ENCODE measurements around the gene IQGAP3.
A peak's percentile ranks its signal among the peaks of the same experiment; 100 is the strongest.

Gene IQGAP3

GRCh38 chr1:156484480-156485058 lies 87.8 kb downstream of the IQGAP3 start:
- no peak for DNase-seq (ENCODE audit: low read depth, low spot score)
- POLR2A ChIA-PET = no interaction called here
- TF ChIP-seq, protein P1, sequence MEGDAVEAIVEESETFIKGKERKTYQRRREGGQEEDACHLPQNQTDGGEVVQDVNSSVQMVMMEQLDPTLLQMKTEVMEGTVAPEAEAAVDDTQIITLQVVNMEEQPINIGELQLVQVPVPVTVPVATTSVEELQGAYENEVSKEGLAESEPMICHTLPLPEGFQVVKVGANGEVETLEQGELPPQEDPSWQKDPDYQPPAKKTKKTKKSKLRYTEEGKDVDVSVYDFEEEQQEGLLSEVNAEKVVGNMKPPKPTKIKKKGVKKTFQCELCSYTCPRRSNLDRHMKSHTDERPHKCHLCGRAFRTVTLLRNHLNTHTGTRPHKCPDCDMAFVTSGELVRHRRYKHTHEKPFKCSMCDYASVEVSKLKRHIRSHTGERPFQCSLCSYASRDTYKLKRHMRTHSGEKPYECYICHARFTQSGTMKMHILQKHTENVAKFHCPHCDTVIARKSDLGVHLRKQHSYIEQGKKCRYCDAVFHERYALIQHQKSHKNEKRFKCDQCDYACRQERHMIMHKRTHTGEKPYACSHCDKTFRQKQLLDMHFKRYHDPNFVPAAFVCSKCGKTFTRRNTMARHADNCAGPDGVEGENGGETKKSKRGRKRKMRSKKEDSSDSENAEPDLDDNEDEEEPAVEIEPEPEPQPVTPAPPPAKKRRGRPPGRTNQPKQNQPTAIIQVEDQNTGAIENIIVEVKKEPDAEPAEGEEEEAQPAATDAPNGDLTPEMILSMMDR (IDR thresholded peaks at IDR 0.05; ENCODE audit: insufficient read depth, low read length, missing control alignments) = no peak
- H3K4me3 ChIP-seq (ENCODE audit: low read depth, low read length) = no peak overlapping the region
- CTCF ChIA-PET = interaction anchor here (1.3 to 14.8 kb wide), 8 partner anchors 8 to 143 kb away, joined by 3 to 270 read pairs (median 6); partner anchors contain the start of gene MEF2D

DNA sequence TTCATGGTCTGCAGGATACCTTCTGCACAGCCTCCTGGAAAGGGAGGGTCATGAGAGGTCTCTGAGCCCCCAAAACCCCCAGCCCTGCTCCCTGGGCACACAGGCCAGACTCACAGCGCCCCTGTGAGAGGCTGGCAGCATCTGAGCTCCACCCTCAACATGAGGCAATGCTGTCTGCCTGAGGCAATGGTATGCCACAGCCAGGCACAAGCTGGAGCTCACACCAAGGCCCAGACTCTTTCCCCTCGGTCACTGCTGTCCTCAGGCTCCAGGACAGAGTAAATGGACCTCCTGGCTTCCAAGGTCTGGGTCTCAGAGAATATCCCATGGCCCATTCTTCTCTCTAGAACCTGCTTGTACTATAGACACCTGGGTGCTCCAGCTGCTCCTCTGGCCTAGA lies 89.0 kb downstream of the IQGAP3 start:
- POLR2A ChIA-PET = no interaction called here
- TF ChIP-seq, protein P1 (IDR thresholded peaks at IDR 0.05; ENCODE audit: insufficient read depth, low read length, missing control alignments) = no peak
- DNase-seq (ENCODE audit: low read depth, low spot score) = no peak
- H3K4me3 ChIP-seq (ENCODE audit: low read depth, low read length) = no peak overlapping the region
- CTCF ChIA-PET = interaction anchor here (1.3 to 14.8 kb wide), 3 partner anchors 14 to 125 kb away, joined by 3 to 270 read pairs (median 74); partner anchors contain the start of gene MEF2D

GRCh38 chr1:156482276-156482675 lies 90.1 kb downstream of the IQGAP3 start:
- CTCF ChIA-PET = interaction anchor here (1.3 to 14.8 kb wide), 5 partner anchors 14 to 86 kb away, joined by 3 to 270 read pairs (median 8); partner anchors contain the start of gene MEF2D
- H3K4me3 ChIP-seq (ENCODE audit: low read depth, low read length) = no peak overlapping the region
- DNase-seq (ENCODE audit: low read depth, low spot score) = no peak
- POLR2A ChIA-PET = no interaction called here
- TF ChIP-seq, protein P1 (IDR thresholded peaks at IDR 0.05; ENCODE audit: insufficient read depth, low read length, missing control alignments) = no peak

GRCh38 chr1:156481527-156481926 lies 90.8 kb downstream of the IQGAP3 start:
- ChIA-PET CTCF (interaction anchor here (0.7 to 14.8 kb wide), 16 partner anchors 13 to 127 kb away, joined by 3 to 270 read pairs (median 5); partner anchors contain the start of gene MEF2D), POLR2A (interaction anchor here (1.2 kb wide), 1 partner anchor 15 kb away, joined by 3 read pairs; no protein-coding TSS in a partner anchor)
- H3K4me3 ChIP-seq (ENCODE audit: low read depth, low read length) = no peak overlapping the region

DNA sequence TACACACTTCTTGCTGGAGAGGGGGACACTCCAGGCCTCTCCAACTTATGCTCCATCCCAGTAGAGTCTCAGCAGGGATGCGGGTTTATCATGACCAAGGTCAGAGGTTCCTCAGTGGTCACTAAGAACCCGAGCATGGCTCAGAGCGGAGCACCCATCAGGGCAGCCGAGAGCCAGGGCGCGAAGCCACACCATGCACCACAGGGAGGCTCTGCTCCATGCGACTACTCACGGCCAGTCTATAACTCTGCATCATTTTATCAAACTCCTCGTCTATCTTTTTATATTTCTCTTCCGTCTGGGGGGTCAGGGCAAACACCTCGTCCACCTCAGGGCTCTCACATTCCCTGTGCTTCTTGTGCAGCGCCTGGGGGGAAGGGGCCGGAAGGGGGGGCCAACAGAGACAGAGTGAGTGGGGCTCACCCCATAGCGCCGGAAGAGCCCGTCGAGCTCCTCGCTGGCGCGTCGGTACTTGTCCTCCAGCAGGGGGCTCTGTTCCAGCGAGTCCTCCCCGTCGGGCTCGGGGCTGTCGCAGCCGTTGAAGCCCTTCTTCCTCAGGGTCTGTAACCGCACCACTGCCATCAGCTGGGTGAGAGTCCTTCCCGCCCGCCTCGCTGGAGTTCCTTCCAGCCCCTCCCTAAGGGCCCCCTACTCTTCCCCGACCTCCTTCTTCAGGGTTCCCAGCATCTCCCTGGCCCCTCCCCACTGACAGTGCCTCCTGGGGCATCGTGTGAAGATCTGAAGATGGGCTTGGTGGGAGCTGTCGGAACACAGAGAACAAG lies 91.8 kb downstream of the IQGAP3 start:
- POLR2A ChIA-PET = interaction anchor here (0.7 to 1.2 kb wide), 2 partner anchors 16 to 20 kb away, joined by 3 to 4 read pairs; partner anchors contain the start of gene MEF2D
- TF ChIP-seq, protein P1 (IDR thresholded peaks at IDR 0.05; ENCODE audit: insufficient read depth, low read length, missing control alignments) = peak; percentile 84
- no peak overlapping the region for H3K4me3 ChIP-seq (ENCODE audit: low read depth, low read length)
- no peak for DNase-seq (ENCODE audit: low read depth, low spot score)
- CTCF ChIA-PET = interaction anchor here (0.6 to 14.8 kb wide), 26 partner anchors 12 to 165 kb away, joined by 3 to 270 read pairs (median 4); partner anchors contain the start of gene MEF2D

More at GRCh38 chr1:156481527-156481926, 90.8 kb downstream of the IQGAP3 start:
- DNase-seq (ENCODE audit: low read depth, low spot score) = no peak
- TF ChIP-seq, protein P1 (IDR thresholded peaks at IDR 0.05; ENCODE audit: insufficient read depth, low read length, missing control alignments) = no peak

DNA sequence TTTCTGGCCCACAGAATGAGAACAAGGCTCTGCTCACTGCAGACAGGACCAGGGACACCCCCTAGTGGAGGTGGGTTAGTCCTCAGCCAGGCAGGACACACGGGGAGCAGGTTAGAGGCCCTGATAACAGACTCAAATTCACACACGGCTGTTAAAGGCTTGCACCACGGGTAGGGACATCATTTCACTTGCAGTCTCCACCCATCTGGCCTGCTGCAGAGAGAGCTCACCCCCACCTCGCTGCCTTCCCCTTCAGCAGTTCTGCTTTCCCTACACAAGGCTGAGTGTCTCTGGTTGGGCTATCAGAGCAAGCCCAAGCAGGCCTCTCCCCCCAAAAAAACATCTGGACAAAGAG lies 92.4 kb downstream of the IQGAP3 start:
- CTCF ChIA-PET = interaction anchor here (0.6 to 14.8 kb wide), 19 partner anchors 11 to 166 kb away, joined by 3 to 270 read pairs (median 5); partner anchors contain the start of gene MEF2D
- no peak for DNase-seq (ENCODE audit: low read depth, low spot score)
- POLR2A ChIA-PET = interaction anchor here (0.7 kb wide), 1 partner anchor 21 kb away, joined by 4 read pairs; the partner anchor contains the start of gene MEF2D
- TF ChIP-seq, protein P1 (IDR thresholded peaks at IDR 0.05; ENCODE audit: insufficient read depth, low read length, missing control alignments) = no peak
- H3K4me3 ChIP-seq (ENCODE audit: low read depth, low read length) = no peak overlapping the region
